Mesenteric fat pad (tissue), 1 donor: ENCODE results near the gene FGF14. TPM values are rescaled to one million over a fixed set of nuclear protein-coding genes. Genes with fewer than 3 reads are reported as not detected.
"Not testable (repeated sequence)": the region's sequence is repeated elsewhere in the genome, so short reads cannot be mapped to it uniquely, and the experiment has no call there.

Experiments used
- DNase-seq: peaks from one replicate; pipeline ENCODE4 v3.0.0-alpha.2; 2020; ENCODE audit warnings: low spot score
- total RNA-seq: library from RNA; stranded (reverse); fragmentation: NEBNext Ultra II Directional; extraction: Animal tissue kit (Norgen Biotek cat#: 25700); gene quantifications from one replicate; pipeline ENCODE4 v1.2.1, GENCODE V29; 2021
- donor health status: DM: yes; HTN: yes; CAD: no.

The FGF14 gene
- total RNA-seq, 1 donor from 2014 or later = 3.1 TPM

GRCh38 chr13:102139626-102140025 is 262.2 kb downstream of the FGF14 start:
- no peak for DNase-seq

DNA sequence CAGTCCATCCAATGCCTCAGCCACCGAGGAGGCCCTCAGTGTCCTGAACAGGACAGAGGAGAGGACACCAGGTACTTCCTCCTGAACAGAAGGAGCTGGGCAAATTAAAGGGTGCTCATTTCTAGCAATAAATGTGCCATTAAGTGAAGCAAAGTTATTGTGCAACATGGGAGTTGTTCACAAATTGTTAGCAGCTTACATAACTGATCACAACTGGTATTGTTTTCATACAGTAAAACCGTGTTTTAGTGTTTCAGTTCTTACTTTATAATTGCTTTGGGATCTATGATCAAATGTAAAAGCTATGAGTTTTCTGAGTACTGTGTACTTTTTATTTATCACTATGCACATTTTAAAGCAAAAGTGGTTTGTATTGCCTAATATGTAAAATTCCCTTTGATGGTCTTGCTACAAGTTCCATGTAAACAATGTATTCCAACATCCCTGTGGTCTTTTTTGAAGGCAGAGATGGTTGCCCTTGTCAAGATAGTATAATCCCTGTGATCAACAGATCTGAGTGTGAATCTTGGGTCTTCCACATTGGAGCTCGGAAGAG is 263.1 kb downstream of the FGF14 start:
- no peak for DNase-seq

DNA sequence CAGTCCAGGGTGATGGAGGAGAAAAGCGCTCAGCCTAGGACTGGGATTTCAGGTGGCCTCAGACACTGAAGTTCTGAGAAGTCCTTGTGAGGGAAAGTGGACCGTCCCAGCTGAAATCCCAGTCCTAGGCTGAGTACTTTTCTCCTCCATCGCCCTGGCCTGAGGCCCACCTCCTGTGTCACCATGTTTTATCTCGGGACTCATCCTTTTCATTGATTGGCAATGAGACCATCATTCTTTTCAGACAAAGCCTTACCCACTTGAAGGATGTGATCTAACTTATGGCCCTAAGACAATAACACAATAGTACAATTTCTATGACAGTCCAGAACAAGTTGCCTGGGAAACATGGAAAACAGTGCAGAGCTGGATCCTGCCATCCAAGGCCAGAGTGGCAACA is 263.9 kb downstream of the FGF14 start:
- DNase-seq = not testable (repeated sequence)

DNA sequence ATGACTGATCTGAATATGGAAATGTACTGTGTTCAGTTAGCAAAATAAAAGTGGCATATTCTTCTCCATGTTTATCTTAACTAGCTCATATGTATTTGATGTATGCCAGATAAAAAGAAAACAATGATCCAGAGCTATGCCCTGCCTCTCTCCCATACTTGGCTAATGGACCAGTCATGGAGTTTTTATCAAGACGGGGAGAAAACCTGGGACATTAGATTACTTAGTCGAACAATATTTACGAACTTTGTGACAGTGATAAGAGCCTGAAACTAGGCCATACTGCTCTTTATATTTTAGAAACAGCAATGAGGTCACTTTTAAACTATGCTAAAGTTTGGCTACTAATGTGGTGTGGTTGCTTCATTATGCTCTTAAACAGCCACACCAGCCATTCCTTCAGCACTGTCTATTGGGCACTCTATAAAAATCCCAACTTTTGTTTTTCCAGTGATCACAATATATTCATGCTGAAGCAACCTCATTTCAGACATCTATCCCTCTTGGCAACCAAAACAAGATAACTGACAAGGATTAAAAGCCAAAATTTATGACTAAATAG is 265.0 kb downstream of the FGF14 start:
- no peak for DNase-seq

GRCh38 chr13:102132777-102133295 is 269.0 kb downstream of the FGF14 start:
- DNase-seq = no peak

DNA sequence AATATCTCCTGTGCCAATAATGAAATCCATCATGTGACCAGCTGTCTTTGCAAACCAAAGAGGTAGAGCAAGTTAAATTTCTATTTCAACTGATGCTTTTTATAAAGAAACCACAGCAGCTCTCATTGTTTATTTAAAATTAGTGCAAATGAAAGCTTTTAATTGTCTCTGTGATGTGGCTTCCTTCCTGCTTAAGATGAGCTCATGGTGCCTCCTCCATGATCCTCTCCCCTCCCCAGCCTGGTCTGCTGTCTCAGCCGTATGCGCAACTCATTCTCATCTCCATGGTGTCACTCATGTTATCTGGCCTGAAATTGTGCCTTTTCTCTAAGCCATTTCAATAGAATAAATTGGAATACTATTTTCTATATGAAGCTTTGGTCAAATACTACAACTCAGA is 270.6 kb downstream of the FGF14 start:
- DNase-seq = no peak

GRCh38 chr13:102128216-102128810 is 273.5 kb downstream of the FGF14 start:
- no peak for DNase-seq

DNA sequence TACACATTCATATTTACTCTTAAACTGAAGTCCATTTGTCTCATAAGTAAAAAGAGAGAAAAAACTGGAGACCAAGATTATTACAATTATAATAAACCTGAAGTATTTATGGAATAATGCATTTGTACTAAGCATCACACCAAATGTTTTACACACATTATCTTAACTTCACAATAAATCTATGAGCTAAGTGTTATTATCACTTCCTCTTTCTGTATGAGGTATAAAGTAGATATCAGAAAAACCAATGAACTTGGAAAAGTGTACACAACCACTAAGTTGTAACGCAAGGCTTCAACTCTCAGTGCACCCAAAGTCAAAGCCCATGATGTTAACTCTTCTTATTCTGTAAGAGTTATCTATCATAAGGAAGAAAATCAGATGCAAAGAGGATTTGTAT is 274.7 kb downstream of the FGF14 start:
- no peak for DNase-seq

- no peak for DNase-seq
Observed at GRCh38 chr13:102122147-102122546, 279.7 kb downstream of the FGF14 start.

- DNase-seq = no peak
Observed at GRCh38 chr13:102117175-102117831, 284.5 kb downstream of the FGF14 start.

DNA sequence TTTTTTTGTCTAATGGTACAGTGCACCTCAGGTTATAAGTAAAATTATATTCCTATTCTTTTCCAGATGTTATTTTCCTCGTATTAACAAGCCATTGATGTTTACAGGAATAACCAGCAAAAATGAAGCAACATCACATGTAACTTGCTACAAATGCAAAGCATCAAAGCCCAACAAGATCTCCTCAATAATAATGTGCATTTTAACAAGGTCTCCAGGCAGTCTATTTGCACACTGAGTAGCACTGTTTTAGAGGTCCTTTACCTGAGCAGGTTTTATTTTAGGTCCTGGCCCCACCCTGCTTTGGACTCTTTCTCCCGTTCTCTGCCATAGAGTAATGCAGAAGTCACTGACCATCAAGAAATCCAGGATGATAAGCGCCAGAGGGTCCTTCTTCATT is 298.4 kb downstream of the FGF14 start:
- DNase-seq = no peak

DNA sequence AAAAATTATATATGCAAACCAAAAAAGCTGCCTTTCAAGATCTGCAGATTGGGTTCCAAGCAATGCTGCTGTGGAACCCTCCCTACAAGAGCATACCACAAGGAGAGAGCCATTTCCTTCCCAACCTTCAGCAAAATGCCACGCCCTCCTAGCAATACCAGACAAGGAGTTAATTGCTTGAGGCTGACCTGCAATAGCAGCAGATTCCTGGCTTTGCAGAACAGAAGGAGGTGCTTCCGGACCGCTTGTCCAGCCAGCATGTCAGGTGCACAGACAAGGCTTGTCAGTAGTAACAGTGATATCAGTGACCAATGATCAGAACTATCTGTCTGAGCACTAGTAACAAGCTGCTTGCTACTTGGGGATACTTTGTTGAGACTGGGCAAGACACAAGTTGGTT is 301.6 kb downstream of the FGF14 start:
- DNase-seq = no peak

- DNase-seq = no peak
Observed at GRCh38 chr13:102097708-102098107, 304.1 kb downstream of the FGF14 start.

DNA sequence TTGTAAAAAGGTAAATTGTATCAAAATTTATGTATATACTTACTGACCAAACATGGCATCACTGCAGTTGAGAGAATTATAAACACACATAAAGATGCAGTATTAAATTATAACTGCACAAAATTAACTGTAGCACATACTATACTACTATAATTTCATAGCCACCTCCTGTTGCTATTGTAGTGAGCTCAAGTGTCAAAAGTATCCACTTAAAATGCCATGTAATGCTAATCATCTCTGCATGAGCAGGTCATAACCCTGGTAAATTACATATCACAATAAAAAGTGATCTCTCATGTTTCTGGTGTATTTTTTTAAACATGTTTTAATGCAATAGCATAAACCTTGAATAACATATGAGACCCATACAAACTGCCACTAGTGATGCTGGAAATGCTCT is 308.6 kb downstream of the FGF14 start:
- not testable (repeated sequence) for DNase-seq

- no peak for DNase-seq
Observed at GRCh38 chr13:102091231-102091630, 310.6 kb downstream of the FGF14 start.

GRCh38 chr13:102090532-102090931 is 311.3 kb downstream of the FGF14 start:
- DNase-seq = no peak

DNA sequence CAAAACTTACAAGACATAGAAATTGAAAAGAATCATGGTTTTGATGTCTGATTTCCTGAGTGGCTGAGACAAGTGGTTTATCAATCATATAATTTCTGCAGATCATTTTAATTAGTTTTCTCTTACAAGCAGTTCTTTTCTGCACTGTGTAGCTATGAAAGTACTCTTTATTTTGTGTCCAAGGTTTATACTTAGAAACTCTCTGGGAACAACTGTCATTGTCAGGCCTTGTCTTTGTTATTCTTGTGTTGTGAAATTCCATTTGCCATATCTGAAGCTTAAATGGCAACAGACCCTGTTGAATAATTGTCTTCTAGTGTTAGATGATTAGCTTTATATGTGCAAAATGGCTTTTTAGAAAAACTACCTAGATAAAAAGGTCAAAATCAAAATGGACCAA is 312.1 kb downstream of the FGF14 start:
- DNase-seq = no peak

DNA sequence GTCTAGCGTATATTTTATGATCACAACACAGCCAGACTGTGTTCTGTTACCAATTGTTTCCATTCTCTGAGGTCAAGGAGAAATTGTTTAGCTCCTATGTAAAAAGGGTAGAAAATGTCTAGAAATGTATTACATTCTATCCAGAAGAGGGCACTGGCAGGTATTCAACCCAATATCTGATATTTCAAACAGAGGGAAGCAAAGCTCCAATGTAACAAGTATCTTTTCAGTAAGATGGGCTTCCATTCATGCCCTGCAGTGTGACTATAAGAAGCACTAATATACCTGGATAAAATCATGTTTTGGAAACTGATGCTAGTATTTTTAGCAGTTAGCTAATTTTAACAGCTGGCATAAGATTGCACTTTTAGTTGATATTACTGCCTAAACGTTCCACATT is 312.7 kb downstream of the FGF14 start:
- DNase-seq = no peak

DNA sequence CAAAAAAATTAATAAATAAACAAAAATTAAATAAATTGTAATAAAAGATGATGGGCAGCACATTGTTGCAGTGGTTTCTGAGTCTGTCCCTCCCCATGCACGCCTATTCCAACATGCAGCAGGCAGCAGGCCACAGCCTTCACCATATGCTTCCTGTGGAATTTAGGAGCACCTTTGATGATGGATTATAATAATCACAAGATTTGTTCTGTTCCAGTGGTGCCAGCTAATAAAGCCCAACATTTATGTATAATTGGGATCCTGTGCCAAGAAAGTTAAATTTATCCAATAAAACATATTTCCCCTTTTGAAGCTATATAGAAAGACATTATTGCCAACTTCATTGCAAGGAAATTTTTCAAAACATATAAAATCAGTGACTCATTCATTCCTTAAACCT is 328.6 kb downstream of the FGF14 start:
- no peak for DNase-seq

GRCh38 chr13:102071711-102072110 is 330.1 kb downstream of the FGF14 start:
- no peak for DNase-seq

DNA sequence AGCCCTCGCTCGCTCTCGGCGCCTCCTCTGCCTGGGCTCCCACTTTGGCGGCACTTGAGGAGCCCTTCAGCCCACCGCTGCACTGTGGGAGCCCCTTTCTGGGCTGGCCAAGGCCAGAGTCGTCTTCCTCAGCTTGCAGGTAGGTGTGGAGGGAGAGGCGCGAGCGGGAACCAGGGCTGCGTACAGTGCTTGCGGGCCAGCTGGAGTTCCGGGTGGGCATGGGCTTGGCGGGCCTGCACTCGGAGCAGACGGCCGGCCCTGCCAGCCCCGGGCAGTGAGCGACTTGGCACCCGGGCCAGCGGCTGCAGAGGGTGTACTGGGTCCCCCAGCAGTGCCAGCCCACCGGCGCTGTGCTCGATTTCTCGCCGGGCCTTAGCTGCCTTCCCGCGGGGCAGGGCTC is 333.5 kb downstream of the FGF14 start:
- DNase-seq = not testable (repeated sequence)

- no peak for DNase-seq
Observed at GRCh38 chr13:102055090-102055779, 346.6 kb downstream of the FGF14 start.
